ENCODE measurements around the gene TNRC18. TPM values are rescaled to one million over a fixed set of nuclear protein-coding genes. Genes with fewer than 3 reads are reported as not detected.

The TNRC18 gene
- total and polyA plus RNA-seq, 2 donors (not counting 1 experiment from before 2014, with no cell fraction given), result 17.8 to 75.0 TPM

DNA sequence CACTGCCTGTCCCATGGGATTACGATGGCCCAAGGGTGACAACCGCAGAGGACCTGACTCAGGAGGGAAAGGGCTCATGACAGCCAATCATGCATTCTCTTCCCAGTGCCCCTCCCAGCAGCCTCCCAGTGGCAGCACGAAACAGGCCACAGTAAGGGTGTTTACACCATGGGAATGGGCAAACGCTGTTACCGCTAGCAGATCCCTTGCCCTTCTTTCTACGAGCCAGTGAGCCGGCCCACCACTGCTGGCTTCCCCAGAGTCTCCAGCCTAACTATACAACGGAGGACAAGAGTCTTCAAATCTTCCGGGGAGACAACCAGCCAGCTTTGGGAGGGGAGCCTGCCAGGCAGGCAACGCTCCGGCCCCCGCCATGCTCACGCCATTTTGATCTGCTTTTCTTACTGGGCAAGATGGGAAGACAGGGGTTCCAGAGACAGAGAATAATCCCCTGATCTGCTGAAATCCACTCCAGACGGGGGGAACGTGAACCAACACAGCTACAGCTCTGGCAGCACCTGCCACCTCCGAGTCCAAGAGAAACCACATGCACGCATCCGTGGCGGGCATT lies 71.1 kb downstream of the TNRC18 start:
- TF ChIP-seq EZH2 (IDR thresholded peaks at IDR 0.05; ENCODE audit: borderline replicate concordance, insufficient read depth, low read depth, low read length, poor library complexity, severe bottlenecking), result no peak
- TF ChIP-seq, protein P1, sequence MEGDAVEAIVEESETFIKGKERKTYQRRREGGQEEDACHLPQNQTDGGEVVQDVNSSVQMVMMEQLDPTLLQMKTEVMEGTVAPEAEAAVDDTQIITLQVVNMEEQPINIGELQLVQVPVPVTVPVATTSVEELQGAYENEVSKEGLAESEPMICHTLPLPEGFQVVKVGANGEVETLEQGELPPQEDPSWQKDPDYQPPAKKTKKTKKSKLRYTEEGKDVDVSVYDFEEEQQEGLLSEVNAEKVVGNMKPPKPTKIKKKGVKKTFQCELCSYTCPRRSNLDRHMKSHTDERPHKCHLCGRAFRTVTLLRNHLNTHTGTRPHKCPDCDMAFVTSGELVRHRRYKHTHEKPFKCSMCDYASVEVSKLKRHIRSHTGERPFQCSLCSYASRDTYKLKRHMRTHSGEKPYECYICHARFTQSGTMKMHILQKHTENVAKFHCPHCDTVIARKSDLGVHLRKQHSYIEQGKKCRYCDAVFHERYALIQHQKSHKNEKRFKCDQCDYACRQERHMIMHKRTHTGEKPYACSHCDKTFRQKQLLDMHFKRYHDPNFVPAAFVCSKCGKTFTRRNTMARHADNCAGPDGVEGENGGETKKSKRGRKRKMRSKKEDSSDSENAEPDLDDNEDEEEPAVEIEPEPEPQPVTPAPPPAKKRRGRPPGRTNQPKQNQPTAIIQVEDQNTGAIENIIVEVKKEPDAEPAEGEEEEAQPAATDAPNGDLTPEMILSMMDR (IDR thresholded peaks at IDR 0.05), result no peak
- DNase-seq, result no peak
- intact Hi-C loops (cut with micrococcal nuclease), result no loop called here
- H3K79me2 ChIP-seq (ENCODE audit: control insufficient read depth, insufficient read depth, low read length), result peaks cover 50% of the 10 kb centered on the region
- Mint-ChIP-seq H3K4me1 (peaks cover 6% of the 10 kb centered on the region), H3K9me3 (ENCODE audit: insufficient read depth) (no peaks in the 10 kb centered on the region), H3K27ac (no peak overlapping the region), H3K27me3 (no peaks in the 10 kb centered on the region), H3K4me3 (no peak overlapping the region)
- H4K20me1 ChIP-seq (ENCODE audit: control insufficient read depth, insufficient read depth, low read length, poor library complexity, severe bottlenecking), result peaks cover 41% of the 10 kb centered on the region
- H3K4me2 ChIP-seq (replicated peaks; ENCODE audit: low read depth, low read length, poor library complexity, severe bottlenecking), result no peak overlapping the region
- H3K27me3 ChIP-seq (replicated peaks in 1 of 4; ENCODE audit: control extremely low read depth in 1 of 4, control insufficient read depth in 3 of 4, insufficient read depth in 4 of 4, low read length in 3 of 4), result no peaks in the 10 kb centered on the region
- H3K9ac ChIP-seq (ENCODE audit: low read length), result no peak overlapping the region
- CTCF ChIA-PET, result no interaction called here
- ATAC-seq (ENCODE audit: low read depth), result no peak
- peaks cover 5 to 52% of the 10 kb centered on the region in 2 experiments for H3K36me3 ChIP-seq (replicated peaks in 1 of 2; ENCODE audit: control extremely low read depth in 1 of 2, control insufficient read depth in 1 of 2, extremely low read depth in 1 of 2, insufficient read depth in 2 of 2, low read length in 1 of 2)
- WGBS (ENCODE audit: insufficient coverage), result over 99% methylated on average over 18 of the region's 19 CpGs
- H2AFZ ChIP-seq (ENCODE audit: insufficient read depth, low read depth, low read length, poor library complexity, severe bottlenecking), result no peak overlapping the region
- H3K4me1 ChIP-seq (ENCODE audit: control insufficient read depth in 2 of 2, insufficient read depth in 2 of 2, low read length in 2 of 2), result no peaks in the 10 kb centered on the region
- POLR2A ChIA-PET, result interaction anchor here (0.6 kb wide), 1 partner anchor 11 kb away, joined by 7 read pairs; no protein-coding TSS in a partner anchor
- no peak overlapping the region for H3K27ac ChIP-seq (ENCODE audit: low read length in 2 of 2)
- no peak overlapping the region for H3K4me3 ChIP-seq (ENCODE audit: control extremely low read depth in 1 of 5, extremely low read depth in 1 of 5, insufficient read depth in 1 of 5, low read depth in 2 of 5, low read length in 4 of 5)
- no peaks in the 10 kb centered on the region for H3K9me3 ChIP-seq (ENCODE audit: control extremely low read depth in 1 of 3, control insufficient read depth in 2 of 3, insufficient read depth in 1 of 3, low read length in 2 of 3)

DNA sequence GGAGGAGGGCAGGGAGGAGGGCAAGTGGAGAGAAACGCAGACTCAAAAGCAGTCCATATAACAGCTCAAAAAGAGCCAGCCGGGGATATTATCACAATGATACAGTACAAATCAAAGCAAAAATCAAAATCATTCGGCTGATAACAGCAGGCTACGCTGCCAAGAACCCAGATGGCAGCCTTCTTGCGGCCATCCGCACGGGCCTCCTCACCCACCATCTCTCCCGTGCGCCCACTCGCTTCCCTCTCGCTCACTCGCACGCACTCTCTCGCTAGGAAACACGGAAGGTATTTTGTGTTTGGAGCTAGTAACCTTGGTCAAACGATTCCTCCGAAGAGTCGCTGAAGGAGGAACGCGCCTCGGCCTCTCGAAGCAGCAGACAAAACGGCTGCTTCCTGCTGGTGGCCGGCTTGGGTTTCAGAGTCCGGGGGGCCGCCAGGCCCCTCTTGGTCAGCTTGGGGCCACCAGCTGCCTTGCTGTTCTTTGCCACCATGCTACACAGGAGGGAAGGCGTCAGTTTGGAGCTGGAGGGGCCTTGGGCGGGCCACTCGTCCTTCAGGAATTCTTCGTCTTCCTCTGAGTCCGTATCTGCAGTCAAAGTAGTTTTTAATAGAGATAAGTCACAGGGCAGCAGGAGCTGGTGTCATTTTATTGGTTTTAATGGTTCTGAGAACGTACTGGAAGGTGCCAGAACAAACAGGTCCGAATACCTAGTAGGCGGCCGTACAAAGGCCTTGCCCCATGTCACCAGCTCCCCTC lies 71.9 kb downstream of the TNRC18 start:
- intact Hi-C loops (cut with micrococcal nuclease), result no loop called here
- CTCF ChIA-PET, result no interaction called here
- H3K27ac Mint-ChIP-seq, result no peak overlapping the region
- Histone ChIP-seq H3K9ac (ENCODE audit: low read length) (no peak overlapping the region), H3K4me3 (ENCODE audit: control extremely low read depth in 1 of 5, extremely low read depth in 1 of 5, insufficient read depth in 1 of 5, low read depth in 2 of 5, low read length in 4 of 5) (no peak overlapping the region), H3K27me3 (replicated peaks in 1 of 4; ENCODE audit: control extremely low read depth in 1 of 4, control insufficient read depth in 3 of 4, insufficient read depth in 4 of 4, low read length in 3 of 4) (no peaks in the 10 kb centered on the region), H3K4me2 (replicated peaks; ENCODE audit: low read depth, low read length, poor library complexity, severe bottlenecking) (no peak overlapping the region), H3K27ac (ENCODE audit: low read length in 2 of 2) (no peak overlapping the region), H4K20me1 (ENCODE audit: control insufficient read depth, insufficient read depth, low read length, poor library complexity, severe bottlenecking) (peaks cover 41% of the 10 kb centered on the region), H3K36me3 (replicated peaks in 1 of 2; ENCODE audit: control extremely low read depth in 1 of 2, control insufficient read depth in 1 of 2, extremely low read depth in 1 of 2, insufficient read depth in 2 of 2, low read length in 1 of 2) (peaks cover 2 to 45% of the 10 kb centered on the region in 2 experiments), H2AFZ (ENCODE audit: insufficient read depth, low read depth, low read length, poor library complexity, severe bottlenecking) (no peak overlapping the region), H3K4me1 (ENCODE audit: control insufficient read depth in 2 of 2, insufficient read depth in 2 of 2, low read length in 2 of 2) (no peaks in the 10 kb centered on the region), H3K9me3 (ENCODE audit: control extremely low read depth in 1 of 3, control insufficient read depth in 2 of 3, insufficient read depth in 1 of 3, low read length in 2 of 3) (no peaks in the 10 kb centered on the region), H3K79me2 (ENCODE audit: control insufficient read depth, insufficient read depth, low read length) (peaks cover 45% of the 10 kb centered on the region)
- DNase-seq (no peak), ATAC-seq (ENCODE audit: low read depth) (no peak)
- peaks cover 6% of the 10 kb centered on the region for H3K4me1 Mint-ChIP-seq
- H3K9me3 Mint-ChIP-seq (ENCODE audit: insufficient read depth), result no peaks in the 10 kb centered on the region
- no peaks in the 10 kb centered on the region for H3K27me3 Mint-ChIP-seq
- no peak overlapping the region for H3K4me3 Mint-ChIP-seq
- POLR2A ChIA-PET, result interaction anchor here (0.6 kb wide), 1 partner anchor 14 kb away, joined by 3 read pairs; no protein-coding TSS in a partner anchor
- TF ChIP-seq, protein P1 (IDR thresholded peaks at IDR 0.05), result no peak
- TF ChIP-seq EZH2 (IDR thresholded peaks at IDR 0.05; ENCODE audit: borderline replicate concordance, insufficient read depth, low read depth, low read length, poor library complexity, severe bottlenecking), result no peak
- 98% methylated on average over 29 of the region's 35 CpGs for WGBS (ENCODE audit: insufficient coverage)

Data from B cell (primary cell).